ENCODE results near the gene ACKR2.
A peak's percentile ranks its signal among the peaks of the same experiment; 100 is the strongest.
"Not testable (repeated sequence)": the region's sequence is repeated elsewhere in the genome, so short reads cannot be mapped to it uniquely, and the experiment has no call there.

Gene ACKR2

GRCh38 chr3:42804831-42805132 lies 4.5 kb upstream of the ACKR2 start:
- H4K20me1 ChIP-seq (ENCODE audit: insufficient read depth, low read length), result 0 out of 2 replicates have a peak, but pooled peaks cover 4% of the 10 kb centered on the region
- H3K9me3 ChIP-seq (ENCODE audit: insufficient read depth, low read length), result no peaks in the 10 kb centered on the region
- peak overlapping the region; percentile 78 for H3K4me2 ChIP-seq (ENCODE audit: low read length)
- peaks cover 12% of the 10 kb centered on the region for H3K4me1 ChIP-seq (ENCODE audit: low read length)
- H3K4me3 ChIP-seq (ENCODE audit: low read length), result peak overlapping the region; percentile 94
- TF ChIP-seq CTCF (IDR thresholded peaks at IDR 0.05; ENCODE audit: low read depth, low read length) (no peak), EZH2phosphoT487 (IDR thresholded peaks at IDR 0.05; ENCODE audit: low read depth) (no peak)
- H3K27ac ChIP-seq (ENCODE audit: low read length), result no peak overlapping the region; the same call in 1 of the 2 replicates
- peak overlapping the region; percentile 92 for H3K9ac ChIP-seq (ENCODE audit: low read length)
- H3K36me3 ChIP-seq (replicated peaks; ENCODE audit: low read depth, low read length), result peaks cover under 1% of the 10 kb centered on the region
- H3K79me2 ChIP-seq (ENCODE audit: low read length), result peaks cover 43% of the 10 kb centered on the region
- H2AFZ ChIP-seq (ENCODE audit: low read depth, low read length), result peak overlapping the region; percentile 96
- H3K27me3 ChIP-seq (ENCODE audit: low read depth, low read length), result no peaks in the 10 kb centered on the region

DNA sequence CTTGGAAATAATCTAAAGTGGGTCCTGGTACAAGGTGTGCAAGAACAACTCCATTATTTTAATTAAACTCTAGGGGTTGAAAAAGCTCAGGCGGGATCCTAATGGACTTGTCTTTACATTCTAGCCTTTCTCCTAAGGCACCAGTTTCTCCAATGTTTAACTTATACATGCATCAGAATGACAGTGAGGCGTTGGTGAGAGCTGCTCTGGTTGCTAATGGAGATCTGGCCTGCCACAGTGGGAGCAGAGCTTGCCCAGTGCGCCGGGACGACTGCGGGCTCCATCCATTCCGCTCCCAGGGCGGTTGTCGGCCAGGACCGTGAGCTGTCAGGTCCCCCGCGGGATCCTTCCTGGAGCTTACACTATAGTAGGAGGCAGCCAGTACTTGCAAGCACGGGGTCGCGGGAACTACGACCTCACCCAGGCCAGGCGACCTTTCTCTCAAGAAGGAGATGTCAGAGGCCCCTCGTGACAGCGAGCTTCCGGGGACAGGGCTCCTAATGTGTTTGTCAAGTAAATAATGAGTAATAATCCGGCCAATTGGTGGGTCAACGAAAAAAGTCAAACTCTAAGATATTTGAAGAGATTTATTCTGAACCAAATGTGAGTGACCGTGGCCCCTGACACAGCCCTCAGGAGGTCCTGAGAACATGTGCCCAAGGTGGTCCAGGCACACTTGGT lies 4.0 kb upstream of the ACKR2 start:
- Histone ChIP-seq H3K4me1 (ENCODE audit: low read length) (peaks cover 12% of the 10 kb centered on the region), H3K4me3 (ENCODE audit: low read length) (peak overlapping the region; percentile 94), H3K36me3 (replicated peaks; ENCODE audit: low read depth, low read length) (no peaks in the 10 kb centered on the region), H3K27ac (ENCODE audit: low read length) (no peak overlapping the region), H3K9ac (ENCODE audit: low read length) (peak overlapping the region; percentile 92), H3K4me2 (ENCODE audit: low read length) (peak overlapping the region; percentile 78), H4K20me1 (ENCODE audit: insufficient read depth, low read length) (0 out of 2 replicates have a peak, but pooled peaks cover 4% of the 10 kb centered on the region), H2AFZ (ENCODE audit: low read depth, low read length) (peak overlapping the region; percentile 96), H3K9me3 (ENCODE audit: insufficient read depth, low read length) (no peaks in the 10 kb centered on the region), H3K27me3 (ENCODE audit: low read depth, low read length) (no peaks in the 10 kb centered on the region), H3K79me2 (ENCODE audit: low read length) (peaks cover 38% of the 10 kb centered on the region)
- TF ChIP-seq EZH2phosphoT487 (IDR thresholded peaks at IDR 0.05; ENCODE audit: low read depth) (no peak), CTCF (IDR thresholded peaks at IDR 0.05; ENCODE audit: low read depth, low read length) (no peak)

DNA sequence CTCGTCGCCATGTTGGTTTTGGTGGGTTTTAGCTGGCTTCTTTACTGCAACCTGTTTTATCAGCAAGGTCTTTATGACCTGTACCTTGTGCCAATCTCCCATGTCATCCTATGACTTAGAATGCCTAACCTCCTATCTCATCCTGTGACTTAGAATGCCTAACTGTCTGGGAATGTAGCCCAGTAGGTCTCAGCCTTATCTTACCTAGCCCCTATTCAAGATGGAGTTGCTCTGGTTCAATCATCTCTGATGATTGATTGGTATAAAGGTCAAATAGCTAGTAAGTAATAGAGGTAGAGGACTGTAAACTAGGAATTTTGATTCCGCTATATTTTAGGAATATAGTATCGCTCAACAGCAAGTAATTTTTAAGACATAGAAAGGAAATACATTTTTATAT lies 1.3 kb upstream of the ACKR2 start:
- H2AFZ ChIP-seq (ENCODE audit: low read depth, low read length), result no peak overlapping the region
- H4K20me1 ChIP-seq (ENCODE audit: insufficient read depth, low read length), result 0 out of 2 replicates have a peak, but pooled peaks cover 3% of the 10 kb centered on the region
- H3K36me3 ChIP-seq (replicated peaks; ENCODE audit: low read depth, low read length), result no peaks in the 10 kb centered on the region
- H3K79me2 ChIP-seq (ENCODE audit: low read length), result peaks cover 13% of the 10 kb centered on the region
- no peak overlapping the region for H3K4me2 ChIP-seq (ENCODE audit: low read length)
- H3K27ac ChIP-seq (ENCODE audit: low read length), result no peak overlapping the region
- H3K4me1 ChIP-seq (ENCODE audit: low read length), result peaks cover 28% of the 10 kb centered on the region
- no peak overlapping the region for H3K9ac ChIP-seq (ENCODE audit: low read length)
- TF ChIP-seq CTCF (IDR thresholded peaks at IDR 0.05; ENCODE audit: low read depth, low read length) (no peak), EZH2phosphoT487 (IDR thresholded peaks at IDR 0.05; ENCODE audit: low read depth) (no peak)
- H3K27me3 ChIP-seq (ENCODE audit: low read depth, low read length), result no peaks in the 10 kb centered on the region
- H3K4me3 ChIP-seq (ENCODE audit: low read length), result no peak overlapping the region
- no peaks in the 10 kb centered on the region for H3K9me3 ChIP-seq (ENCODE audit: insufficient read depth, low read length)

GRCh38 chr3:42810706-42811105 lies 1.5 kb downstream of the ACKR2 start:
- not testable (repeated sequence) for H3K36me3 ChIP-seq (replicated peaks; ENCODE audit: low read depth, low read length); H3K9me3 ChIP-seq (ENCODE audit: insufficient read depth, low read length); H3K27me3 ChIP-seq (ENCODE audit: low read depth, low read length); H4K20me1 ChIP-seq (ENCODE audit: insufficient read depth, low read length); H3K27ac ChIP-seq (ENCODE audit: low read length); H3K79me2 ChIP-seq (ENCODE audit: low read length); H3K9ac ChIP-seq (ENCODE audit: low read length); H2AFZ ChIP-seq (ENCODE audit: low read depth, low read length)
- peak overlapping the region; percentile 73 for H3K4me2 ChIP-seq (ENCODE audit: low read length)
- H3K4me1 ChIP-seq (ENCODE audit: low read length), result peaks cover 20% of the 10 kb centered on the region
- H3K4me3 ChIP-seq (ENCODE audit: low read length), result peak overlapping the region; percentile 64; the same call in 1 of the 2 replicates

DNA sequence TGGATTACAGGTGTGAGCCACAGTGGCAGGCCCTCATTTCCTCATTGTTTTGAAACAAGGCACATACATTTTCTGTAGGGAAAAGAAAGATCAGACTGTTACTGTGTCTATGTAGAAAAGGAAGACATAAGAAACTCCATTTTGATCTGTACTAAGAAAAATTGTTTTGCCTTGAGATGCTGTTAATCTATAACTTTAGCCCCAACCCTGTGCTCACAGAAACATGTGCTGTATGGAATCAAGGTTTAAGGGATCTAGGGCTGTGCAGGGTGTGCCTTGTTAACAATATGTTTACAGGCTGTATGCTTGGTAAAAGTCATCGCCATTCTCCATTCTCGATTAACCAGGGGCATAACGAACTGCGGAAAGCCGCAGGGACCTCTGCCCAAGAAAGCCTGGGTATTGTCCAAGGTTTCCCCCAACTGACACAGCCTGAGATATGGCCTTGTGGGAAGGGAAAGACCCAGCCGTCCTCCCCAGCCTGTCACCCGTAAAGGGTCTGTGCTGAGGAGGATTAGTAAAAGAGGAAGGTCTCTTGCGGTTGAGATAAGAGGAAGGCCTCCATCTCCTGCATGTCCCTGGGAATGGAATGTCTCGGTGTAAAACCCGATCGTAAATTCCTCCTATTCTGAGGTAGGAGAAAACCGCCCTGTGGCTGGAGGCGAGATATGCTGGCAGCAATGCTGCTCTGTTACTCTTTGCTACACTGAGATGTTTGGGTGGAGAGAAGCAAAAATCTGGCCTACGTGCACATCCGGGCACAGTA lies 2.1 kb downstream of the ACKR2 start:
- peak overlapping the region; percentile 64 for H3K4me3 ChIP-seq (ENCODE audit: low read length)
- H3K79me2 ChIP-seq (ENCODE audit: low read length), result not testable (repeated sequence)

More for the DNA sequence above, 2.1 kb downstream of the ACKR2 start:
- not testable (repeated sequence) for H3K27me3 ChIP-seq (ENCODE audit: low read depth, low read length); H3K36me3 ChIP-seq (replicated peaks; ENCODE audit: low read depth, low read length); H3K9me3 ChIP-seq (ENCODE audit: insufficient read depth, low read length); H4K20me1 ChIP-seq (ENCODE audit: insufficient read depth, low read length)
- peak overlapping the region; percentile 29; the same call in 1 of the 2 replicates for H3K27ac ChIP-seq (ENCODE audit: low read length)
- H3K4me2 ChIP-seq (ENCODE audit: low read length), result peak overlapping the region; percentile 73
- peaks cover 20% of the 10 kb centered on the region for H3K4me1 ChIP-seq (ENCODE audit: low read length)
- H2AFZ ChIP-seq (ENCODE audit: low read depth, low read length), result 0 out of 2 replicates have a peak overlapping the region, but pooled peaks have one; percentile 62
- peak overlapping the region; percentile 8; the same call in 1 of the 2 replicates for H3K9ac ChIP-seq (ENCODE audit: low read length)
